Measurements from ENCODE around the gene TMED1. TPM values are rescaled to one million over a fixed set of nuclear protein-coding genes. Genes with fewer than 3 reads are reported as not detected.

Gene TMED1
- total RNA-seq, 4 donors from 2014 or later = 14.4 to 34.9 (median 26.5) TPM

- no peak overlapping the region for H3K4me3 ChIP-seq (ENCODE audit: low read depth, poor library complexity, severe bottlenecking)
- intact Hi-C loops (cut with DNase I; ENCODE audit: low total_unique reads) = no loop called here
- TF ChIP-seq CTCF (IDR thresholded peaks at IDR 0.05) (no peak), POLR2A (IDR thresholded peaks at IDR 0.05) (no peak)
- no peak for DNase-seq (ENCODE audit: low spot score in 2 of 2)
- whole genome bisulfite sequencing, 2 donors = 77 to 79% methylated on average over 28 of the region's 28 CpGs
Observed at GRCh38 chr19:10831987-10832938, 3.7 kb downstream of the TMED1 start.

DNA sequence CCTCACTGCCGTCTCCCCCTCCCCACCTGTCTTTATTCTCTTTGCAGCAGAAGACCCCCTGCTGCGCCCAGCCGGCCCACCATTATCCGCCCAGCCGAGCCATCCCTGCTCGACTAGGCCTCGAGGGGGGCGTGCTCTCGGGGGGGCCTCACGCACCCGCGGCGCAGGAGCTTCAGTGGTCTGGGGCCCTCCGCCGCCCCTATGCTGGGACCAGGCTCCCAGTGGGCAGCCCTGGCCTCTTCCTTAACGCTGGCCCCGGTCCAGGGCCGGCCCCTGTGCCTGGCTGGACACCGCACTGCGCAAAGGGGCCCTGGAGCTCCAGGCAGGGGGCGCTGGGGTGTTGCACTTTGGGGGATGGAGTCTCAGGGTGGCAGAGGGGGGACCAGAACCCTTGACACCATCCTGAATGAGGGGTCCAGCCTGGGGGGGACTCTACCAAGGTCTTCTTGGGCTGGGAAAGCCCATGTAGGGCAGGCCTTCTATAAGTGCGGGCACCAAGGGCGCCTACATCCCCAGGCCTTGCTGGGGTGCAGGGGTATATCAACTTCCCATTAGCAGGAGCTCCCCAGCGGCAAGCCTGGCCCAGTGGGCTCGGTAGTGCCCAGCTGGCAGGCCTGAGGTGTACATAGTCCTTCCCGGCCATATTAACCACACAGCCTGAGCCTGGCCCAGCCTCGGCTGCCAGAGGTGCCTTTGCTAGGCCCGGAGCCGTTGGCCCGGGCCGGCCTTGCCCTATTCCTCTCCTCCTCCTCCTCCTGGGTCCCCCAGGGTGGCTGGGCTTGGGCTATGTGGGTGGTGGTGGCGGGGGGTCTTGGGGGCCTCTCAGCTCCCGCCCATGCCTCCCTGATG is 4.9 kb downstream of the TMED1 start:
- WGBS, 2 donors = 89 to 93% methylated on average over 21 to 25 of the region's 33 CpGs
- H3K4me3 ChIP-seq (ENCODE audit: low read depth, poor library complexity, severe bottlenecking) = no peak overlapping the region
- no peak for DNase-seq (ENCODE audit: low spot score in 2 of 2)
- intact Hi-C loops (cut with DNase I; ENCODE audit: low total_unique reads) = no loop called here
- TF ChIP-seq CTCF (IDR thresholded peaks at IDR 0.05) (no peak), POLR2A (IDR thresholded peaks at IDR 0.05) (no peak)

DNA sequence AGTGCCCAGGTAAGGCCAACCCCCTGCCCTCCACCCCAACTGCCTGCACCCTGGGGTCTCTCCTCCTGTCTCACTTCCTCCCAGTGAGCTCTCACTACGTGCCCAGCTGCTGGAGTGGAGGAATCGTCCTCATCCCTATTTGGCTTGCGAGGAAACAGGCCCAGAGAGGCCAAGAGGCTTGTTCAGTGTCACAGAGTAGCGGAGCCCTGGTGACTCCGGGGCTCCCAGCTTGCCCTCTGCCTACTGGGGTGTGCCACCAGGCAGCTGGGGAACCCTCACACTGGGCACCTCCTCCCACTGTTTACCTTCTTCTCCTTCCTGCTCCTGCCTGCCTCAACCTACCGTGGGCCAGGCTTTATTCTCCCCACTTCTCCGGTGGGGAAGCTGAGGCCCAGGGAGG is 5.6 kb downstream of the TMED1 start:
- DNase-seq (ENCODE audit: low spot score in 2 of 2) = no peak
- intact Hi-C loops (cut with DNase I; ENCODE audit: low total_unique reads) = no loop called here
- H3K4me3 ChIP-seq (ENCODE audit: low read depth, poor library complexity, severe bottlenecking) = no peak overlapping the region
- TF ChIP-seq CTCF (IDR thresholded peaks at IDR 0.05) = no peak
- WGBS, 2 donors = 88% methylated on average over 7 of the region's 7 CpGs

GRCh38 chr19:10829967-10830366 is 6.0 kb downstream of the TMED1 start:
- 87 to 88% methylated on average over 7 to 15 of the region's 16 CpGs for WGBS, 2 donors

More at GRCh38 chr19:10829967-10830366, 6.0 kb downstream of the TMED1 start:
- TF ChIP-seq CTCF (IDR thresholded peaks at IDR 0.05) = no peak
- no peak for TF ChIP-seq POLR2A (IDR thresholded peaks at IDR 0.05)
- no peak overlapping the region for H3K4me3 ChIP-seq (ENCODE audit: low read depth, poor library complexity, severe bottlenecking)
- intact Hi-C loops (cut with DNase I; ENCODE audit: low total_unique reads) = no loop called here
- no peak for DNase-seq (ENCODE audit: low spot score in 2 of 2)

Data from lower leg skin (tissue), 4 donors.